SH-SY5Y (cell line): ENCODE measurements around the gene AGBL3.

Experiments
- GATA2 ChIP-seq: IDR thresholded peaks from 2 replicates; pipeline ENCODE4 v1.6.1; 2011; ENCODE audit warnings: mild to moderate bottlenecking, low read depth, low read length
- GATA3 ChIP-seq: IDR thresholded peaks from 2 replicates; pipeline ENCODE4 v1.6.1; 2011; ENCODE audit warnings: low read depth, mild to moderate bottlenecking, low read length, moderate library complexity

Gene AGBL3

GRCh38 chr7:134986363-134987251, at the start of gene AGBL3:
AGBL3 (plus strand) TSS chr7:134986508; CDS start chr7:134987934, 1,426 bp downstream.
- TF ChIP-seq GATA3 (no peak), GATA2 (peak; percentile 46)

GRCh38 chr7:134936893-134937510, 49.3 kb upstream of the AGBL3 start:
- TF ChIP-seq GATA3 (no peak), GATA2 (no peak)

- TF ChIP-seq GATA3, result no peak
- no peak for TF ChIP-seq GATA2
Measured at GRCh38 chr7:134938141-134938540, 48.2 kb upstream of the AGBL3 start.

DNA sequence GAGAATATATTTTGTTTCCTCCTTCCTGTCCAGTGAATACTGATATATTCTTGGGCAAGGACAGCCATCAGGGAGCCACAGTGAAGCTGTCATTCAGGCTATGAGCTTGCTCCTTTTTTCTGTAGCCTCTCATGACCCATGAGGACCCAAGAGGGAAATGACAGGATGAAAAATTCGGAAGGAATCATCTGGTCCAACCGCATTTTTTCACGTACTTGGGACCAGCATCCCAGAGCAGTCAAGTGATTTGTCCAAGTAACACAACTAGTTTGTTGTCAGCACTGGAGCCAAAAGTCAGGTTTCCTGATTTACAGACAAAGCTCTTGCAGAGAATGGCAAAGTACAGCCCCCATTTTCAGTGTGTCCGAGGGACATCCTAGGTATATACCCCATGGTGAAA, 47.2 kb upstream of the AGBL3 start:
- TF ChIP-seq GATA3 (no peak), GATA2 (no peak)

DNA sequence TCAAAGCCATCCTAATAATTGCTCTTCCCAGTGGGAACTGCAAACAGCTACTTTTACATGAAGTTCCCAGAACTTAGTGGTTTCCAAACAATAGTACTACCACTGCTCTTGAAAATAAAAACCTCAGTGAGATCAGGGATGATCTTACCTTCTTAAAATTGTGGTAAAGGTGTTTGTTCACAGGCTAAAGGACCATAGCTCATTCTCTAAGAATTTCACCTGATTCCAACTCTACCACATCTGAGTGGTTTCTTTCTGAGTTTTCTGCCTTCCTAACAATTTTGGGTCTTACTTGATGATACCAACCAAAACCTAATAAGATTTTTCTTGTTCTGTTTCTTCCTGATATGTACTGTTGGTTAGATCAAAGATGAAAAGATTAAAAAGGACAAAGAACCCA, 45.6 kb upstream of the AGBL3 start:
- TF ChIP-seq GATA2 (no peak), GATA3 (no peak)

- TF ChIP-seq GATA2, result no peak
- no peak for TF ChIP-seq GATA3
Measured at GRCh38 chr7:134941185-134941900, 45.0 kb upstream of the AGBL3 start.

GRCh38 chr7:134941952-134942351, 44.4 kb upstream of the AGBL3 start:
- TF ChIP-seq GATA2 (no peak), GATA3 (no peak)

GRCh38 chr7:134942690-134943466, 43.4 kb upstream of the AGBL3 start:
- no peak for TF ChIP-seq GATA2
- TF ChIP-seq GATA3, result no peak

- TF ChIP-seq GATA2 (no peak), GATA3 (no peak)
Measured at GRCh38 chr7:134943785-134944400, 42.4 kb upstream of the AGBL3 start.

- TF ChIP-seq GATA3 (no peak), GATA2 (no peak)
Measured at GRCh38 chr7:134945691-134946090, 40.6 kb upstream of the AGBL3 start.

DNA sequence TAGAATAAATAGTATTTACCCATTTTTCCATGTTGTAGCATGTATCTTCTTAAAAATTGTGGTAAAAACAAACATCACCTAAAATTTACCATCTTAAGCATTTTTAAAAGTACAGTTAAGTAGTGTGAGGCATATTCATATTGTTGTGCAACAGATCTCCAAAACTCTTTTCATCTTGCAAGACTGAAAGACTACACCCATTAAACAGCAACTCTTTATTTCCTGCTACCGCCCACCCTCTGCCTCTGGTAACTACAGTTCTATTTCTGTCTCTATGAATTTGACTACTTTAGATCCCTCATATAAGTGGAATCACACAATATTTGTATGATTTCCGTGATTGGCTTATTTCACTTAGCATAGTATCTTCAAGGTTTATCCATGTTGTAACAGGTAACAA, 40.0 kb upstream of the AGBL3 start:
- no peak for TF ChIP-seq GATA2
- no peak for TF ChIP-seq GATA3

- TF ChIP-seq GATA3, result no peak
- no peak for TF ChIP-seq GATA2
Measured at GRCh38 chr7:134947329-134947728, 39.0 kb upstream of the AGBL3 start.

- TF ChIP-seq GATA3 (no peak), GATA2 (no peak)
Measured at GRCh38 chr7:134947831-134948230, 38.5 kb upstream of the AGBL3 start.

DNA sequence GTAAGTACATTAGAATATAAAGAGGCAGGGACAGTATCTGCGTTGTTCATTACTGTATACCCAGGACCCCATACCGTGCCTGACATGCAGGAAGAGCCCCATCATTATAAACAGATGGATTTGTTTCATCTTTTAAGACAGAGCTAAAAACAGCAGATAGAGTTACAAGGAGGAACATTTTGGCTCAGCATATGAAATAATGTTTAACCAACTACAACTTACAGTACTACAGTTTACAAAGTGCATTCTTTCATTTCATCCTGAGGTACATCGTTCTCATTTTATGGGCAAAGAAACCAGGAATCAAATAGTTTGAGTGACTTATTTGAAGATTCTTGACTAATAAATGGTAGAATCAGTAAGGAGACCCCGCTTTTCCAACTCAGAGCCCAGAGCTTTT, 38.1 kb upstream of the AGBL3 start:
- TF ChIP-seq GATA2 (no peak), GATA3 (no peak)
